Endometrial microvascular endothelial cells (primary cell): Measurements from ENCODE around the gene KRTAP19-1. TPM values are rescaled to one million over a fixed set of nuclear protein-coding genes. Genes with fewer than 3 reads are reported as not detected.

Experiments
- in situ Hi-C: cut with HindIII; loops from 2 replicates; pipeline ENCODE4 v1.10.0; 2017; ENCODE audit warnings: low sequenced_read_pairs, low pct_unique_long_range_greater_than_20kb; ENCODE audit errors: inconsistent ontology term
- total RNA-seq: library from RNA; depleted of rRNA; stranded (reverse); fragments of >200 nt; gene quantifications from one replicate; pipeline ENCODE4 v1.2.3, GENCODE V29; 2015; ENCODE audit errors: inconsistent ontology term

KRTAP19-1 gene
- total RNA-seq, 1 donor from 2014 or later = not detected

DNA sequence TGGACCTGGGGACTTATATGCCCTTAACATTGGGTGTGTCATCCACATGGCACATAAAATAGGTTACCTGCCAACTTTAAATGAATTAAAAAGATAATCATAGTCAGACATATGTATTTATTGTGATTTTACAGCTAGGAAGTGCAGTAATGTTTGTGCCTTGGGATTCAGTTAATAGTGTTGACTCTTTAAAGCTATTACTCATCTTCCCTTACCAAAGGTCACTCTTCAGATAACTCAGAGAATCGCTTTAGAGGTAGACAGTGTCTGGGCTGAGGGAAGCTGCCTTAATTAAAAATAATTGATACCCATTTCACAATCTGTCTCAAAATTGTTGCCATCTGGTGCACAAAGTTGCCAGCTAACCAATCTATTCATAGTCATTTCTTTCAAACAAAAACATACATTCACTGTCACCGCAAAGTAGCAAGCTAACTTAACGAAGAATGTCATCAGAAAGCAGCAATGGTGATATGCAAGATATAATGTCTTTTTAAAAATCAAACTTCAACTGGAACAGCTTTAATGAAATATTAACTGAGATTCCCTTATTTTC, 43.1 kb downstream of the KRTAP19-1 start:
- in situ Hi-C loops = no loop called here

DNA sequence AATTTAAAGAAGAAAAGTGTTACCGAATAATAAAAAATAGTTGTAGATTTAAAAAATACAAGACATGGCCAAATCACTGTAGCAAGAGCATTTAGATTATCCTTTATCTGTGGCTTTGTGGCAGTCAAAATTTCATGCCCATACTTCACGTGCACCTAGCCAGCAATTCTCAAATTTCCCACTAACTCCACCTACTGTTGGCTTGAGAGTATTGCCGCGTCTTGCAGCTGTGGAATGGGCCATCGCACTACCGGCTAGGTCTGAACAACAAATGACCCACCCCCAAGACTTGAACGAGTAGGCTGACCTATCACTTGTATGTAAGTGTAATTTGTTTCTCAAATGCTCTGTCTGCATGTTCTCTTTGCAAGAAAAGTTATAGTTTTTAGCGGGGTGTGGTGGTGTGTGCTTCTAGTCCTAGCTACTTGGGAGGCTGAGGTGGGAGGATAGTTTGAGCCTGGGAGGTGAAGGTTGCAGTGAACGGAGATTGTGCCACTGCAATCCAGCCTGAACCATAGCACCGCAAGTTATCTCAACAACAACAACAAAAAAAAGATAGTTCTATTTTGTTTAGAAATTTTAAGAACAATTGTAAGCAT, 46.0 kb downstream of the KRTAP19-1 start:
- in situ Hi-C loops = no loop called here

DNA sequence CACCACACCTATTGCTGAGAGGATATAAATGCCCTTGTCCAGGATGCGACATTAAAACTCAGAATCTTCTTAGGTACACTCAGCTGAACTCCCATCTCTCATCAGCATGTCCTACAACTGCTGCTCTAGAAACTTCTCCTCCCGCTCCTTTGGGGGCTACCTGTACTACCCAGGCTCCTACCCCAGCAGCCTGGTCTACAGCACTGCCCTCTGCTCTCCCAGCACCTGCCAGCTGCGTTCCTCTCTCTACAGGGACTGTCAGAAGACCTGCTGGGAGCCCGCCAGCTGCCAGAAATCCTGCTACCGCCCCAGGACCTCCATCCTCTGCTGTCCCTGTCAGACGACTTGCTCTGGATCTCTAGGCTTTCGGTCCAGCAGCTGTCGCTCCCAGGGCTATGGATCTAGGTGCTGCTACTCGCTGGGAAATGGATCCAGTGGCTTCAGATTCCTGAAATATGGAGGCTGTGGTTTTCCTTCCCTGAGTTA, 50.0 kb downstream of the KRTAP19-1 start, which contains the start of gene KRTAP13-4:
TSS of gene KRTAP13-4 (plus strand) at position 51 of the 486 bp plus-strand sequence. CDS start at position 107, 56 bp downstream.
- in situ Hi-C loops = no loop called here

Other genes starting within 250 kb of the KRTAP19-1 start
- not detected for gene KRTAP24-1, start 197.4 kb downstream of the KRTAP19-1 start, total RNA-seq
- gene KRTAP25-1, start 190.9 kb downstream of the KRTAP19-1 start, total RNA-seq = not detected
- not detected for gene KRTAP26-1, start 160.1 kb downstream of the KRTAP19-1 start, total RNA-seq
- gene KRTAP27-1, start 142.7 kb downstream of the KRTAP19-1 start, total RNA-seq = not detected
- gene KRTAP23-1, start 131.8 kb downstream of the KRTAP19-1 start, total RNA-seq = not detected
- not detected for gene KRTAP13-2, start 108.1 kb downstream of the KRTAP19-1 start, total RNA-seq
- not detected for gene KRTAP13-1, start 84.3 kb downstream of the KRTAP19-1 start, total RNA-seq
- not detected for gene KRTAP13-3, start 54.4 kb downstream of the KRTAP19-1 start, total RNA-seq
- not detected for gene KRTAP13-4, start 50.1 kb downstream of the KRTAP19-1 start, total RNA-seq
- not detected for gene KRTAP15-1, start 40.1 kb downstream of the KRTAP19-1 start, total RNA-seq
- not detected for gene KRTAP19-2, start 7.1 kb upstream of the KRTAP19-1 start, total RNA-seq
- not detected for gene KRTAP19-3, start 11.6 kb upstream of the KRTAP19-1 start, total RNA-seq
- gene KRTAP19-4, start 16.8 kb upstream of the KRTAP19-1 start, total RNA-seq = not detected
- gene KRTAP19-5, start 21.8 kb upstream of the KRTAP19-1 start, total RNA-seq = not detected
- gene KRTAP19-6, start 61.5 kb upstream of the KRTAP19-1 start, total RNA-seq = not detected
- gene KRTAP19-7, start 80.9 kb upstream of the KRTAP19-1 start, total RNA-seq = not detected
- gene KRTAP22-2, start 110.0 kb upstream of the KRTAP19-1 start, total RNA-seq = not detected
- not detected for gene KRTAP6-3, start 112.1 kb upstream of the KRTAP19-1 start, total RNA-seq
- not detected for gene KRTAP6-2, start 118.5 kb upstream of the KRTAP19-1 start, total RNA-seq
- gene KRTAP22-1, start 120.7 kb upstream of the KRTAP19-1 start, total RNA-seq = not detected
- gene KRTAP6-1, start 133.6 kb upstream of the KRTAP19-1 start, total RNA-seq = not detected
- not detected for gene KRTAP20-1, start 136.1 kb upstream of the KRTAP19-1 start, total RNA-seq
- not detected for gene KRTAP20-4, start 140.3 kb upstream of the KRTAP19-1 start, total RNA-seq
- gene KRTAP20-2, start 154.8 kb upstream of the KRTAP19-1 start, total RNA-seq = not detected
- gene KRTAP20-3, start 162.5 kb upstream of the KRTAP19-1 start, total RNA-seq = not detected
- not detected for gene KRTAP21-3, start 238.4 kb upstream of the KRTAP19-1 start, total RNA-seq